NCI-H446 treated with DMSO at 0.1 percent for 48 hours (cell line): ENCODE data around the gene TMPRSS11A.

Experiments
- DNase-seq: peaks from one replicate; lab custom pipeline; 2025; lab: John Stamatoyannopoulos, UW

Gene TMPRSS11A

GRCh38 chr4:67912080-67912479 lies 51.2 kb downstream of the TMPRSS11A start:
- no peak for DNase-seq

GRCh38 chr4:67911638-67912037 lies 51.7 kb downstream of the TMPRSS11A start:
- DNase-seq: no peak

GRCh38 chr4:67911141-67911540 lies 52.2 kb downstream of the TMPRSS11A start:
- DNase-seq: no peak

- DNase-seq: no peak
Measured at GRCh38 chr4:67910585-67910905, 52.7 kb downstream of the TMPRSS11A start.

GRCh38 chr4:67909905-67910584 lies 53.2 kb downstream of the TMPRSS11A start:
- DNase-seq: no peak

- no peak for DNase-seq
Measured at GRCh38 chr4:67907650-67908049, 55.6 kb downstream of the TMPRSS11A start.

GRCh38 chr4:67899096-67899495 lies 64.2 kb downstream of the TMPRSS11A start:
- no peak for DNase-seq

GRCh38 chr4:67897686-67898085 lies 65.6 kb downstream of the TMPRSS11A start:
- no peak for DNase-seq

- no peak for DNase-seq
Measured at GRCh38 chr4:67896421-67897065, 66.8 kb downstream of the TMPRSS11A start.

GRCh38 chr4:67894659-67895058 lies 68.6 kb downstream of the TMPRSS11A start:
- DNase-seq: no peak

- no peak for DNase-seq
Measured at GRCh38 chr4:67892905-67893304, 70.4 kb downstream of the TMPRSS11A start.

- DNase-seq: no peak
Measured at GRCh38 chr4:67892253-67892652, 71.0 kb downstream of the TMPRSS11A start.

GRCh38 chr4:67891645-67892044 lies 71.6 kb downstream of the TMPRSS11A start:
- no peak for DNase-seq

- DNase-seq: no peak
Measured at GRCh38 chr4:67886281-67886680, 77.0 kb downstream of the TMPRSS11A start.

GRCh38 chr4:67885762-67886161 lies 77.5 kb downstream of the TMPRSS11A start:
- DNase-seq: no peak

GRCh38 chr4:67884701-67885100 lies 78.6 kb downstream of the TMPRSS11A start:
- DNase-seq: no peak

GRCh38 chr4:67883902-67884301 lies 79.4 kb downstream of the TMPRSS11A start, which contains the start of gene TMPRSS11D:
Gene TMPRSS11D (minus strand): TSS chr4:67884002. CDS start chr4:67883933, 69 bp downstream.
- no peak for DNase-seq

GRCh38 chr4:67883458-67883857 lies 79.8 kb downstream of the TMPRSS11A start:
- DNase-seq: no peak

- DNase-seq: peak; percentile 40
Measured at GRCh38 chr4:67880866-67881610, 82.3 kb downstream of the TMPRSS11A start.

- no peak for DNase-seq
Measured at GRCh38 chr4:67879486-67879885, 83.8 kb downstream of the TMPRSS11A start.

GRCh38 chr4:67877086-67877485 lies 86.2 kb downstream of the TMPRSS11A start:
- no peak for DNase-seq

- no peak for DNase-seq
Measured at GRCh38 chr4:67874986-67875385, 88.3 kb downstream of the TMPRSS11A start.

- no peak for DNase-seq
Measured at GRCh38 chr4:67873116-67873515, 90.2 kb downstream of the TMPRSS11A start.
